ENCODE measurements around the gene DYNC2LI1. TPM values are rescaled to one million over a fixed set of nuclear protein-coding genes. Genes with fewer than 3 reads are reported as not detected.

The DYNC2LI1 gene
- total and polyA plus RNA-seq, 8 donors, result 3.5 to 43.1 (median 26.4) TPM

DNA sequence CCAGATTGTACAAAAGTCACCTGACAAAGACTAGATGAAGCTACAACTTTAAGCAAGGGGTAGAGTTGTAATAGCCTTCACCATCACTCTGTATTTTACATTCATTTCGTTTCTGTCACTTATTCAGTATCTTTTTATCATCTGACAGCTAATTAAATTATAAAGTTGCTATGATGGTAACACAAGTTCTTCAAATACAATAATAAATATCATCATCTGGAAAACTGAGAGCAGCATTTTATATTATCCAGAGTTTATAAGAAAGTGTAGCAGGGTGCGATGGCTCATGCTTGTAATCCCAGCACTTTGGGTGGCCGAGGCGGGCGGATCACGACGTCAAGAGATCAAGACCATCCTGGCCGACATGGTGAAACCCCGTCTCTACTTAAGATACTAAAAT lies 21.1 kb downstream of the DYNC2LI1 start:
- DNase-seq, result no peak
- no peak overlapping the region for H3K27ac ChIP-seq
- peaks cover 0 to 61% (median 32%) of the 10 kb centered on the region in 4 donors for H3K36me3 ChIP-seq
- peaks cover 0 to 5% (median under 1%) of the 10 kb centered on the region in 4 donors for H3K4me1 ChIP-seq
- H3K27me3 ChIP-seq, result no peaks in the 10 kb centered on the region
- TF ChIP-seq, protein P1, sequence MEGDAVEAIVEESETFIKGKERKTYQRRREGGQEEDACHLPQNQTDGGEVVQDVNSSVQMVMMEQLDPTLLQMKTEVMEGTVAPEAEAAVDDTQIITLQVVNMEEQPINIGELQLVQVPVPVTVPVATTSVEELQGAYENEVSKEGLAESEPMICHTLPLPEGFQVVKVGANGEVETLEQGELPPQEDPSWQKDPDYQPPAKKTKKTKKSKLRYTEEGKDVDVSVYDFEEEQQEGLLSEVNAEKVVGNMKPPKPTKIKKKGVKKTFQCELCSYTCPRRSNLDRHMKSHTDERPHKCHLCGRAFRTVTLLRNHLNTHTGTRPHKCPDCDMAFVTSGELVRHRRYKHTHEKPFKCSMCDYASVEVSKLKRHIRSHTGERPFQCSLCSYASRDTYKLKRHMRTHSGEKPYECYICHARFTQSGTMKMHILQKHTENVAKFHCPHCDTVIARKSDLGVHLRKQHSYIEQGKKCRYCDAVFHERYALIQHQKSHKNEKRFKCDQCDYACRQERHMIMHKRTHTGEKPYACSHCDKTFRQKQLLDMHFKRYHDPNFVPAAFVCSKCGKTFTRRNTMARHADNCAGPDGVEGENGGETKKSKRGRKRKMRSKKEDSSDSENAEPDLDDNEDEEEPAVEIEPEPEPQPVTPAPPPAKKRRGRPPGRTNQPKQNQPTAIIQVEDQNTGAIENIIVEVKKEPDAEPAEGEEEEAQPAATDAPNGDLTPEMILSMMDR (IDR thresholded peaks at IDR 0.05), result no peak
- TF ChIP-seq EP300 (IDR thresholded peaks at IDR 0.05) (no peak), POLR2AphosphoS5 (IDR thresholded peaks at IDR 0.05) (no peak), POLR2A (IDR thresholded peaks at IDR 0.05) (no peak)
- intact Hi-C loops (cut with DNase I; ENCODE audit: low total_unique reads), result no loop called here
- no peaks in the 10 kb centered on the region for H3K9me3 ChIP-seq
- WGBS, 5 donors, result 95 to 98% (median 96%) methylated on average over 9 of the region's 9 CpGs
- no peak overlapping the region for H3K4me3 ChIP-seq

DNA sequence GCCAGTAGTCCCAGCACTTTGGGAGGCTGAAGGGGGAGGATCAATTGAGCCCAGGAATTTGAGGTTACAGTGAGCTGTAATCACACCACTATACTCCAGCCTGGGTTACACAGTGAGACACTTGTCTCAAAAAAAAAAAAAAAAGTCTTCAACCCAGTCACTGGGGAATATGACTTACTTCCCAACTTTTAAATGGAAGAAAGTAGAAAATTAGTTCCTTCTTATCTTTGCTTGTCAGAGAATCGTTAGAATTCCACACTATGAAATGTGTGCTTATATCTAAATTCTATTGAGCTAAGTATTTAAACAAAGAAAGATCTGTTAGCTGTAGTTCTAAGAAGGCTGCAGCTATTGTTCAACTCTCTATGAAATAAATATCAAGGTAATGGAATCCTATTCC lies 22.4 kb downstream of the DYNC2LI1 start:
- no peaks in the 10 kb centered on the region for H3K27me3 ChIP-seq
- no peak overlapping the region for H3K27ac ChIP-seq
- TF ChIP-seq EP300 (IDR thresholded peaks at IDR 0.05), result no peak
- no peak for TF ChIP-seq POLR2AphosphoS5 (IDR thresholded peaks at IDR 0.05)
- TF ChIP-seq, protein P1 (IDR thresholded peaks at IDR 0.05), result no peak
- no peak for TF ChIP-seq POLR2A (IDR thresholded peaks at IDR 0.05)
- H3K4me1 ChIP-seq, result peaks cover 0 to 4% (median 1%) of the 10 kb centered on the region in 4 donors
- WGBS, 5 donors, result 31 to 59% (median 48%) methylated on average over 1 of the region's 1 CpG
- peaks cover 0 to 49% (median 27%) of the 10 kb centered on the region in 4 donors for H3K36me3 ChIP-seq
- H3K9me3 ChIP-seq, result no peaks in the 10 kb centered on the region
- intact Hi-C loops (cut with DNase I; ENCODE audit: low total_unique reads), result no loop called here
- no peak overlapping the region for H3K4me3 ChIP-seq
- no peak for DNase-seq

DNA sequence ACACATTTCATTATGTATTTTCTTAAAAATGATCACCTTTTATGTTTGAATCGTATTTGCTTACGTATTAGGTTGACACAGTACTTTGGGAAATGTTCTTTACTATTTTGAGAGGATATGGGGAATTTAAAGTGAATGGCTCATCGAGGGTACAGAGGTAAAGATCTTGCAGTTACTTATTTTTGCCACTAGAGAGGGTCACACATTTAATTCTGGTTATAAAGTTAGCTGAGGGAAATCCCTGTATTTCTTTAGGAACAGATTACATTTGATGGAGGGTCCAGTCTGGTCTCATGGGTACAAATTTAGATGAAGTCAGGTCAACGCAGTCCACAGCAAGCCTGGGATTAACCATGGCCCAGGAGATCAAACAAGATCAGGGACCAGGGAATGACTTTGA lies 24.5 kb downstream of the DYNC2LI1 start:
- no peaks in the 10 kb centered on the region for H3K27me3 ChIP-seq
- H3K27ac ChIP-seq, result no peak overlapping the region
- H3K4me1 ChIP-seq, result peaks cover 0 to 4% (median 1%) of the 10 kb centered on the region in 4 donors
- TF ChIP-seq POLR2A (IDR thresholded peaks at IDR 0.05), result no peak
- TF ChIP-seq, protein P1 (IDR thresholded peaks at IDR 0.05), result peak in 2 of 7 experiments; percentile 18 to 20
- no peaks in the 10 kb centered on the region for H3K9me3 ChIP-seq
- no peak overlapping the region for H3K4me3 ChIP-seq
- DNase-seq, result no peak
- peaks cover 0 to 37% (median 23%) of the 10 kb centered on the region in 4 donors for H3K36me3 ChIP-seq
- WGBS, 5 donors, result 73 to 80% (median 75%) methylated on average over 4 of the region's 4 CpGs
- intact Hi-C loops (cut with DNase I; ENCODE audit: low total_unique reads), result no loop called here

DNA sequence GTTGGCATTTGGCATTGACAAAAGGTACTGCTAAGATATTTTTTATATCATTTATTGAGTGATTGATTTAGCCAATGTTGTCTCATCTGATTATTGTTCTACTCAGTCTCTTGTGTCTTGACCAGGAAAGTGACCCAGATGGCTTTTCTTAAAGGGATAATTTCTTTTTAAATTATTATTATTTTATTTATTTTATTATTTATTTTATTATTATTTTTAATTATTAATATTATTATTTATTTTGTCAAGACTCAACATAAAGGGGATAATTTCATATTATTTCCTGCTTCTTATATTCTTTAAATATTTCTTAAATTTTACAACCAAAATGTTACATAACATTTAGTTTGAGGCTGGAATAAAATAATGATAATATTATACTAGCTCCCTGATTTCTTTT lies 27.1 kb downstream of the DYNC2LI1 start:
- peaks cover 0 to 4% (median 2%) of the 10 kb centered on the region in 4 donors for H3K4me1 ChIP-seq
- no peak overlapping the region for H3K4me3 ChIP-seq

More for the DNA sequence above, 27.1 kb downstream of the DYNC2LI1 start:
- TF ChIP-seq POLR2A (IDR thresholded peaks at IDR 0.05) (no peak), EP300 (IDR thresholded peaks at IDR 0.05) (no peak), POLR2AphosphoS5 (IDR thresholded peaks at IDR 0.05) (no peak)
- TF ChIP-seq, protein P1 (IDR thresholded peaks at IDR 0.05), result no peak
- DNase-seq, result no peak
- H3K9me3 ChIP-seq, result no peaks in the 10 kb centered on the region
- intact Hi-C loops (cut with DNase I; ENCODE audit: low total_unique reads), result no loop called here
- H3K27ac ChIP-seq, result no peak overlapping the region
- peaks cover 0 to 33% (median 23%) of the 10 kb centered on the region in 4 donors for H3K36me3 ChIP-seq
- no peaks in the 10 kb centered on the region for H3K27me3 ChIP-seq

All from stomach (tissue), 9 donors.